Left lung (tissue), 10 donors: ENCODE data around the gene TMEM131L. TPM values are rescaled to one million over a fixed set of nuclear protein-coding genes. Genes with fewer than 3 reads are reported as not detected.

Source experiments
- ATAC-seq: fragments of 200-7000 bp; cut with Tn5 transposase; one replicate; pipeline ENCODE4 v1.9.1; 2020; ENCODE audit warnings: moderate library complexity
- DNase-seq, 4 donors: peaks; one replicate each; pipeline ENCODE4 v3.0.0-alpha.2; 2013 to 2020
- H3K27ac ChIP-seq, 2 donors: fragments of 200-600 bp; sonication (generic) in 1 of 2; one replicate each; pipeline versions ENCODE4 v1.5.0 to v1.8.0; 2020 to 2021
- H3K27me3 ChIP-seq, 2 donors: fragments of 200-600 bp; sonication (generic) in 1 of 2; one replicate each; pipeline versions ENCODE4 v1.5.0 to v1.8.0; 2020 to 2021
- H3K36me3 ChIP-seq, 2 donors: fragments of 200-600 bp; sonication (generic) in 1 of 2; one replicate each; pipeline versions ENCODE4 v1.5.0 to v1.8.0; 2020 to 2021
- H3K4me1 ChIP-seq, 2 donors: fragments of 200-600 bp; one replicate each; pipeline ENCODE4 v1.8.0; 2021
- H3K4me3 ChIP-seq, 2 donors: fragments of 200-600 bp; sonication (generic) in 1 of 2; one replicate each; pipeline versions ENCODE4 v1.5.0 to v1.8.0; 2020 to 2021; ENCODE audit warnings: mild to moderate bottlenecking in 1 of 2
- H3K9me3 ChIP-seq, 2 donors: fragments of 200-600 bp; sonication (generic) in 1 of 2; one replicate each; pipeline versions ENCODE4 v1.5.0 to v1.8.0; 2020 to 2021
- intact Hi-C, 2 donors: fragments of 100-400 bp; cut with DNase I; formaldehyde crosslinking; loops; one replicate each; pipeline versions ENCODE4 v1.11.2 to v1.14.2; 2022
- polyA plus RNA-seq, 6 donors: library from polyadenylated mRNA; unstranded; fragments of 120-200 nt; gene quantifications; one replicate each; pipeline ENCODE4 v1.2.1, GENCODE V29; 2013; ENCODE audit not compliant: insufficient read length in 6 of 6
- total RNA-seq, 2 donors: library from RNA; stranded (reverse); fragmentation: NEBNext Ultra II Directional; extraction: Animal tissue kit (Norgen Biotek cat#: 25700); gene quantifications; one replicate each; pipeline ENCODE4 v1.2.1, GENCODE V29; 2021
- TF ChIP-seq, protein P1 (sequence below), 2 donors: fragments of 200-600 bp; sonication (generic) in 1 of 2; IDR thresholded peaks; one replicate each; pipeline versions ENCODE4 v1.5.0 to v1.8.0; 2021; ENCODE audit warnings: antibody characterized with exemption in 2 of 2
- donor health status: DM: no; HTN: yes; CAD: no.
- donor health status: DM: no; HTN: no; CAD: no.

Gene TMEM131L
- total and polyA plus RNA-seq, 8 donors, result 17.6 to 34.2 (median 30.4) TPM

DNA sequence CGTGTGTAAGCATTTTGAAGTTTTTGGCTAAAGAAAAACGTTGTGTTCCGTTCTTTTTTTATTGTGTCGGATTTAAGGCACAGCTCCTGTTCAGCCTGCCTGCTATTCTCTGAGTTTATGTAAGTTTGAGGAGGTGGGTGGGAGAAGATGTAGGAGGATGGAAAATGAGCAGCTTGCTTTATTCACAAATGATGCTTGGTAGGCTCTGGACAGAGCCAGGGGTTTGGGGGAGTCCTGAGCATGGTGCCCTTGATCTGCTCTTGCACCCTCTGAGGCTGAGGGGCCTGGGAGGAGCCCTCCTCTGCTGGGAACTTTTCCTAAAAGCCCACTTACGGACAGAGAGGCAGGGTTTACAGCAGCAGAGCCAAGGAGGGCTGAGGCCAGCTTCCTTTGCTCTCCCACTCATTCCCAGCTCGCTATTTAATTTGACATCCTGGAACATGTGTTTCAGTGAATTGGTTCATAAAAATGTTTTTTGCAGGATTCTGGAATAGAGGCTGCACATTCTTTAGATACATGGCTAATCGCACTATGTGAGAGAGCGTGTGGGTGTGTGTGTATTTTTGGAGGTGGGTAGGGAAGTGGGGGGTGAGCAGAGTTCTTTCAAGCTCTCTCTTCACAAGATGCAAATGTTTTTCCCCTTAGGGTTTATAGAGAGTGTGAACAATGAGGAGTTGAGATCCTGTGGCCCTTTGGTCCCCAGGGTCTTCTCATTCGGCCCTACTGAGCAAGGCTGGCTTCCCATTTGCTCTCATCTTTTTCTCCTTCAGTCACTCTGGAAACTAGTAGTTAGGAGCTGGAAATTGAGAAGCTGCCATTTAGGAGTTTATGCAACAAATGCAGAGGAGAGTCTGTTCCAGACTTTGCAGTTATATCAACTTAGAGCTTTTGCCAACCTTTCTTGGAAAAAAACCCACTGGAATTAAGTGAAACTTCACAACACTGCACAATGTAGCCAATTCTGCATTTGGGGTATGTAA is 32.1 kb downstream of the TMEM131L start:
- ATAC-seq (peak; percentile 50), DNase-seq (peak in 2 of 4 donors; percentile 76 to 82)
- Histone ChIP-seq H3K36me3 (no peaks in the 10 kb centered on the region), H3K27ac (peak overlapping the region in 1 of 2 donors; percentile 5), H3K9me3 (no peaks in the 10 kb centered on the region), H3K27me3 (no peaks in the 10 kb centered on the region), H3K4me1 (peaks cover 3 to 5% of the 10 kb centered on the region in 2 donors), H3K4me3 (no peak overlapping the region)
- intact Hi-C loops, result no loop called here
- TF ChIP-seq, protein P1, sequence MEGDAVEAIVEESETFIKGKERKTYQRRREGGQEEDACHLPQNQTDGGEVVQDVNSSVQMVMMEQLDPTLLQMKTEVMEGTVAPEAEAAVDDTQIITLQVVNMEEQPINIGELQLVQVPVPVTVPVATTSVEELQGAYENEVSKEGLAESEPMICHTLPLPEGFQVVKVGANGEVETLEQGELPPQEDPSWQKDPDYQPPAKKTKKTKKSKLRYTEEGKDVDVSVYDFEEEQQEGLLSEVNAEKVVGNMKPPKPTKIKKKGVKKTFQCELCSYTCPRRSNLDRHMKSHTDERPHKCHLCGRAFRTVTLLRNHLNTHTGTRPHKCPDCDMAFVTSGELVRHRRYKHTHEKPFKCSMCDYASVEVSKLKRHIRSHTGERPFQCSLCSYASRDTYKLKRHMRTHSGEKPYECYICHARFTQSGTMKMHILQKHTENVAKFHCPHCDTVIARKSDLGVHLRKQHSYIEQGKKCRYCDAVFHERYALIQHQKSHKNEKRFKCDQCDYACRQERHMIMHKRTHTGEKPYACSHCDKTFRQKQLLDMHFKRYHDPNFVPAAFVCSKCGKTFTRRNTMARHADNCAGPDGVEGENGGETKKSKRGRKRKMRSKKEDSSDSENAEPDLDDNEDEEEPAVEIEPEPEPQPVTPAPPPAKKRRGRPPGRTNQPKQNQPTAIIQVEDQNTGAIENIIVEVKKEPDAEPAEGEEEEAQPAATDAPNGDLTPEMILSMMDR (IDR thresholded peaks at IDR 0.05), result no peak

DNA sequence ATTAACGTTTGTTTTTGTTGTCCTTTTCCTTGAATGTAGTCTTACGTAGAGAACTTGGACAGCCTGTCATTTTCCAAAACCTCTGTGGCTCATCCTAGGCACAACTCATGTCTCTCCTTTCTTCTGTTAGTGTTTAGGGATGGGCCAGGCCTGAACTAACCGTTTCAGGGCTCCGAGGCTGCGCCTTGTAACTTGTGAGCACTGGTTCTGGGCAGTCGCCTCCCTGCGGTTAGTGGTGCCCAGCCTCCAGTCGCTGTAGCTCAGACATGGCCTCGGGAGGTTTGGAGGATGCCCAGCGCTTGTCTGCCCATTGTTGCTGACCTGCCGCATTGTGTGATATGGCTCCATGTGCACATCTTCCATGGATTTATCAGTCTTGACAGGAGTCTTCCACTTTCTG is 32.8 kb downstream of the TMEM131L start:
- Histone ChIP-seq H3K36me3 (no peaks in the 10 kb centered on the region), H3K4me1 (peaks cover 3 to 5% of the 10 kb centered on the region in 2 donors), H3K27me3 (no peaks in the 10 kb centered on the region), H3K9me3 (no peaks in the 10 kb centered on the region), H3K4me3 (no peak overlapping the region), H3K27ac (no peak overlapping the region)
- DNase-seq (no peak), ATAC-seq (peak; percentile 12)
- intact Hi-C loops, result no loop called here
- TF ChIP-seq, protein P1 (IDR thresholded peaks at IDR 0.05), result no peak

DNA sequence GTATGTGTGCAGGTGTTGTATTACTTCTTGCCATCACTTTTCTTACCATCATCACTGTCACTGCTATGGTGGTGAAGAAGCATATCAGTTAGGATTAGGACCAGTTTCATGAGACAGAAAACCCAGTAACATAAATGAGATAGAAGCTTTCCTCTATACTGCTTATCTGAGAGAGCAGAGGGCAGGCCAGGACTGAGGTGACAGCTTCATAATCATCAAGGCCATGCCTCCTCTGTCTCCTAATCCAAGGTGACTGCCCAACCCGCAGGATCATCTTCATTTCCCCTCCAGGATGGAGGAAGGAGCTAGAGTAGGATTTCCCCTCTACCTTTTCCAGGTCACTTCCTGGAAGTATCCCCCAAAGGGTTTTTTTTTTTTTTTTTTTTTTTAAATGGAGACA is 35.4 kb downstream of the TMEM131L start:
- H3K4me3 ChIP-seq, result no peak overlapping the region
- no peaks in the 10 kb centered on the region for H3K9me3 ChIP-seq
- H3K36me3 ChIP-seq, result no peaks in the 10 kb centered on the region
- TF ChIP-seq, protein P1 (IDR thresholded peaks at IDR 0.05), result no peak
- no peaks in the 10 kb centered on the region for H3K27me3 ChIP-seq
- no peak for DNase-seq
- ATAC-seq, result no peak
- intact Hi-C loops, result no loop called here
- H3K4me1 ChIP-seq, result peaks cover 3 to 16% of the 10 kb centered on the region in 2 donors
- no peak overlapping the region for H3K27ac ChIP-seq

DNA sequence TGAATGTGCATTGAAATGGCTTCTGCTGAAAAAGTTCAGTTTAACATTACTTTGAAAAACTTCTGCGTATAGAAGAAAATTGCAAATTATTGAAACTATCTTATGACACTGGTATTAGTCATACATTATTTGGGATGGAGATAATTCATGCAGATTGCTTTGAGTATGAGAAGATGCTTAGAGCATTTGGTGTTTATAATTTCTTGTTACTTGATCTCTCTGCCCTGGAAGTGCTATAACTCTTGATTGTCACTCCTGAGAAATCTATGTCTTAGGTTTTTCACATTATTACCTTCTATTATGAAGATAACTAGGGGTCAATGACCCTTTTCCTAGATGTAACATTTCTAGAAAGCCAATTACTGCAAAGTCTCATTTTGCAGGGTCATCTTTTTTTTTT is 36.4 kb downstream of the TMEM131L start:
- no peaks in the 10 kb centered on the region for H3K9me3 ChIP-seq
- DNase-seq (no peak), ATAC-seq (no peak)
- intact Hi-C loops, result no loop called here
- H3K4me3 ChIP-seq, result no peak overlapping the region
- no peaks in the 10 kb centered on the region for H3K36me3 ChIP-seq
- TF ChIP-seq, protein P1 (IDR thresholded peaks at IDR 0.05), result no peak
- no peaks in the 10 kb centered on the region for H3K27me3 ChIP-seq
- peaks cover 3 to 12% of the 10 kb centered on the region in 2 donors for H3K4me1 ChIP-seq
- no peak overlapping the region for H3K27ac ChIP-seq
